IMR-90 (cell line): ENCODE results near the gene LAMA2. TPM values are rescaled to one million over a fixed set of nuclear protein-coding genes. Genes with fewer than 3 reads are reported as not detected.

ENCODE experiments used
- ATAC-seq: fragments of 200-7000 bp; cut with Tn5 transposase; 2 replicates; pipeline ENCODE4 v1.9.1; 2020; ENCODE audit warnings: low read depth, mild to moderate bottlenecking, moderate library complexity
- BruUV-seq: library from RNA; stranded (reverse); fragments of 400-500 nt; replicated peaks from 2 replicates; lab custom pipeline; 2021; lab: Mats Ljungman, UMichigan
- CTCF ChIA-PET: fragments of 300-600 bp; formaldehyde crosslinking; extraction: SDS; loops from one replicate; lab custom pipeline; 2021; ENCODE audit warnings: antibody characterized with exemption; lab: Yijun Ruan, JAX
- POLR2A ChIA-PET: fragments of 300-600 bp; sonication (Branson Sonifier 250); formaldehyde crosslinking; loops from one replicate; lab custom pipeline; 2022; ENCODE audit warnings: antibody characterized with exemption; ENCODE audit not compliant: unreplicated experiment; lab: Charles Lee
- DNase-seq: peaks from one replicate; pipeline ENCODE4 v3.0.0; 2013
- H2AFZ ChIP-seq: replicated peaks from 2 replicates; pipeline ENCODE3; 2013; ENCODE audit warnings: low read length, mild to moderate bottlenecking; ENCODE audit not compliant: poor library complexity
- H2AK5ac ChIP-seq: 2 replicates; pipeline ENCODE4 v1.6.1; 2013; ENCODE audit warnings: low read depth, low read length, inconsistent platforms
- H2AK9ac ChIP-seq: replicated peaks from 2 replicates; pipeline ENCODE3; 2013; ENCODE audit warnings: mild to moderate bottlenecking, low read depth, low read length, moderate library complexity; ENCODE audit not compliant: poor library complexity
- H2BK120ac ChIP-seq: 2 replicates; pipeline ENCODE4 v1.6.1; 2013; ENCODE audit warnings: low read depth, low read length, inconsistent platforms
- H2BK15ac ChIP-seq: 3 replicates; pipeline ENCODE4 v1.6.1; 2013; ENCODE audit warnings: low read depth, low read length, inconsistent platforms
- H2BK20ac ChIP-seq: 2 replicates; pipeline ENCODE4 v1.6.1; 2013; ENCODE audit warnings: low read depth, mild to moderate bottlenecking, inconsistent platforms, low read length, moderate library complexity
- H2BK5ac ChIP-seq: 2 replicates; pipeline ENCODE4 v1.6.1; 2013; ENCODE audit warnings: mild to moderate bottlenecking, low read depth, low read length, inconsistent platforms; ENCODE audit not compliant: poor library complexity, severe bottlenecking
- H3K14ac ChIP-seq: replicated peaks from 2 replicates; pipeline ENCODE4 v1.6.1; 2013; ENCODE audit warnings: low read depth, low read length, inconsistent platforms
- H3K18ac ChIP-seq: 2 replicates; pipeline ENCODE4 v1.6.1; 2013; ENCODE audit warnings: low read depth, low read length, control low read depth
- H3K23ac ChIP-seq: 2 replicates; pipeline ENCODE4 v1.6.1; 2013; ENCODE audit warnings: low read depth, low read length, inconsistent platforms
- H3K27ac ChIP-seq: 2 replicates; pipeline ENCODE4 v1.5.1; 2013; ENCODE audit warnings: mild to moderate bottlenecking, control low read depth, low read length; ENCODE audit not compliant: insufficient read depth
- H3K27me3 ChIP-seq: 2 replicates; pipeline ENCODE4 v1.6.1; 2013; ENCODE audit warnings: low read length; ENCODE audit not compliant: control insufficient read depth, insufficient read depth
- H3K36me3 ChIP-seq: 2 replicates; pipeline ENCODE4 v1.6.1; 2013; ENCODE audit warnings: low read length, mixed read lengths; ENCODE audit not compliant: control insufficient read depth, insufficient read depth
- H3K4ac ChIP-seq: 2 replicates; pipeline ENCODE4 v1.6.1; 2013; ENCODE audit warnings: low read depth, low read length, inconsistent platforms
- H3K4me1 ChIP-seq: 2 replicates; pipeline ENCODE4 v1.6.1; 2013; ENCODE audit warnings: low read length, mixed read lengths; ENCODE audit not compliant: control insufficient read depth, insufficient read depth
- H3K4me2 ChIP-seq: 2 replicates; pipeline ENCODE4 v1.6.1; 2013; ENCODE audit warnings: low read depth, mild to moderate bottlenecking, control low read depth, low read length, moderate library complexity
- H3K4me3 ChIP-seq: 2 replicates; pipeline ENCODE4 v1.5.1; 2013; ENCODE audit warnings: low read depth, mild to moderate bottlenecking, control low read depth, low read length, moderate library complexity; ENCODE audit not compliant: insufficient read depth
- H3K56ac ChIP-seq: 2 replicates; pipeline ENCODE4 v1.6.1; 2013; ENCODE audit warnings: low read length, inconsistent platforms; ENCODE audit not compliant: insufficient read depth; ENCODE audit errors: extremely low read depth
- H3K79me1 ChIP-seq, 2 experiments: 2 replicates each; pipeline ENCODE4 v1.6.1; 2013; ENCODE audit warnings: low read length in 2 of 2, inconsistent platforms in 1 of 2, low read depth in 1 of 2
- H3K9ac ChIP-seq: 2 replicates; pipeline ENCODE4 v1.6.1; 2013; ENCODE audit warnings: low read depth, low read length, control low read depth
- H3K9me1 ChIP-seq: 2 replicates; pipeline ENCODE4 v1.6.1; 2013; ENCODE audit warnings: low read length, inconsistent platforms; ENCODE audit not compliant: insufficient read depth
- H3K9me3 ChIP-seq: 2 replicates; pipeline ENCODE4 v1.6.1; 2013; ENCODE audit warnings: low read length; ENCODE audit not compliant: control insufficient read depth, insufficient read depth
- H4K20me1 ChIP-seq: 2 replicates; pipeline ENCODE4 v1.6.1; 2013; ENCODE audit warnings: low read length, inconsistent platforms; ENCODE audit not compliant: insufficient read depth
- H4K5ac ChIP-seq: 2 replicates; pipeline ENCODE4 v1.6.1; 2013; ENCODE audit warnings: mild to moderate bottlenecking, low read depth, low read length, control low read depth
- H4K8ac ChIP-seq, 2 experiments: 2 replicates each; pipeline ENCODE4 v1.6.1; 2013; ENCODE audit warnings: low read depth in 2 of 2, low read length in 2 of 2, control low read depth in 1 of 2, inconsistent platforms in 1 of 2
- H4K91ac ChIP-seq: 2 replicates; pipeline ENCODE4 v1.6.1; 2013; ENCODE audit warnings: low read depth, low read length, inconsistent platforms; ENCODE audit not compliant: insufficient read depth
- BHLHE40 ChIP-seq: fragments of 150-350 bp; IDR thresholded peaks from 2 replicates; pipeline ENCODE4 v1.6.1; 2016; ENCODE audit warnings: mild to moderate bottlenecking, low read depth, low read length
- CEBPB ChIP-seq: IDR thresholded peaks from 2 replicates; pipeline ENCODE4 v1.6.1; 2012; ENCODE audit warnings: low read depth, low read length, improper control_type of control experiment
- CHD1 ChIP-seq: IDR thresholded peaks from 2 replicates; pipeline ENCODE4 v1.6.1; 2012; ENCODE audit warnings: low read depth, low read length, improper control_type of control experiment
- FOS ChIP-seq: fragments of 150-350 bp; IDR thresholded peaks from 2 replicates; pipeline ENCODE4 v1.6.1; 2016; ENCODE audit warnings: low read depth, low read length
- MAFK ChIP-seq: IDR thresholded peaks from 2 replicates; pipeline ENCODE4 v1.6.1; 2012; ENCODE audit warnings: low read depth, low read length, improper control_type of control experiment
- MAZ ChIP-seq: IDR thresholded peaks from 2 replicates; pipeline ENCODE4 v1.6.1; 2012; ENCODE audit warnings: low read depth, mild to moderate bottlenecking, low read length, improper control_type of control experiment, moderate library complexity, borderline replicate concordance
- MXI1 ChIP-seq: IDR thresholded peaks from 2 replicates; pipeline ENCODE4 v1.6.1; 2012; ENCODE audit warnings: low read depth, mild to moderate bottlenecking, low read length, moderate library complexity, borderline replicate concordance
- NFE2L2 ChIP-seq: fragments of 150-350 bp; IDR thresholded peaks from 2 replicates; pipeline ENCODE4 v1.6.1; 2016; ENCODE audit warnings: low read depth, mild to moderate bottlenecking, low read length
- POLR2A ChIP-seq: IDR thresholded peaks from 2 replicates; pipeline ENCODE4 v1.6.1; 2012; ENCODE audit warnings: mild to moderate bottlenecking, low read depth, low read length
- RAD21 ChIP-seq: IDR thresholded peaks from 2 replicates; pipeline ENCODE4 v1.6.1; 2012; ENCODE audit warnings: low read length, improper control_type of control experiment
- RCOR1 ChIP-seq: IDR thresholded peaks from 2 replicates; pipeline ENCODE4 v1.6.1; 2012; ENCODE audit warnings: mild to moderate bottlenecking, low read length, improper control_type of control experiment; ENCODE audit not compliant: insufficient replicate concordance
- RFX5 ChIP-seq: IDR thresholded peaks from 2 replicates; pipeline ENCODE4 v1.8.0; 2012; ENCODE audit warnings: low read depth, mild to moderate bottlenecking, low read length, moderate library complexity
- SMC3 ChIP-seq: fragments of 150-350 bp; IDR thresholded peaks from 2 replicates; pipeline ENCODE4 v1.6.1; 2016; ENCODE audit warnings: low read depth, mild to moderate bottlenecking, antibody characterized with exemption, low read length, moderate library complexity
- WGBS, 2 experiments: methylation state at CpG; one replicate each; pipeline versions ENCODE4 v1.1.5 to v1.1.7; 2013; ENCODE audit warnings: missing lambda C conversion rate in 2 of 2; ENCODE audit not compliant: insufficient read length in 1 of 2; ENCODE audit errors: extremely low coverage in 2 of 2; 5-methylcytosine and 5-hydroxymethylcytosine counted together
- dilution Hi-C: fragments of 300-500 bp; cut with HindIII; formaldehyde crosslinking; loops from one replicate; pipeline ENCODE4 v1.14.3; 2018; ENCODE audit warnings: low sequenced_read_pairs; ENCODE audit not compliant: unreplicated experiment
- in situ Hi-C: fragments of 300-500 bp; cut with MboI; formaldehyde crosslinking; loops from 3 replicates; pipeline ENCODE4 v1.14.3; 2019; ENCODE audit warnings: low sequenced_read_pairs, inconsistent platforms, mixed read lengths
- intact Hi-C: fragments of 100-400 bp; cut with micrococcal nuclease; formaldehyde crosslinking; loops from 2 replicates; pipeline ENCODE4 v1.10.0; 2022
- polyA plus RNA-seq, 3 experiments: library from polyadenylated mRNA; depleted of rRNA; stranded (reverse); fragments of >200 nt; gene quantifications; 2 replicates each; pipeline ENCODE4 v1.2.3, GENCODE V29; 2012; ENCODE audit warnings: low replicate concordance in 1 of 3
- total RNA-seq: library from RNA; depleted of rRNA; stranded (reverse); fragments of >200 nt; gene quantifications from 2 replicates; pipeline ENCODE4 v1.2.3, GENCODE V29; 2012
- TF ChIP-seq, protein P1 (sequence below): fragments of 150-350 bp; IDR thresholded peaks from 2 replicates; pipeline ENCODE4 v1.6.1; 2016; ENCODE audit warnings: low read depth, mild to moderate bottlenecking, low read length, moderate library complexity, borderline replicate concordance
- TF ChIP-seq, protein P2 (sequence below): fragments of 150-350 bp; IDR thresholded peaks from 2 replicates; pipeline ENCODE4 v1.6.1; 2017; ENCODE audit warnings: mild to moderate bottlenecking, antibody characterized with exemption, low read length, low read depth
- TF ChIP-seq, protein P3 (sequence below): conservative IDR thresholded peaks from 2 replicates; pipeline ENCODE4 v1.5.1; 2012; ENCODE audit warnings: mild to moderate bottlenecking, low read depth, low read length, improper control_type of control experiment

Gene LAMA2
- total and polyA plus RNA-seq, 2 of the 4 experiments (the other 2 are of a cell fraction) = 9.9 to 13.3 TPM

DNA sequence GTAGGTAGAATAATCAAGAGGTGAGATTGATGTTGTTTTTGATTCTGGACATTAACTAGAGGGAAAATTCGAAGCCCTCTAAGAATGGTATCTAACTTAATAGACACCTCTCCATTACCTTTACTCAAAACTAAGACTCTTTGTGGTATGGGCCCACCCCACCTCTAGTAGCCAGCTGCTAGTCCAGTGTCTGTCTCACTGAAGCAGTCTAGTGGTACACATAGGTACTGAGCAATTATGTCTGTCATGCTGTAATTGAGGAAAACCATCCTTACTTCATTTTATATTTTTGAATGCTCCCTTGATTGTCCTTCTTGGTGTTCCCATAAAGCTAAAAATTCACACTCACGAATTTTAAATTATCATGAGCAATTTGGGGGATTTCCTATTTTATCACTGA is 536.4 kb downstream of the LAMA2 start:
- no peak overlapping the region for H2BK15ac ChIP-seq
- H3K9ac ChIP-seq = no peak overlapping the region
- no peaks in the 10 kb centered on the region for H4K20me1 ChIP-seq
- CTCF ChIA-PET = interaction anchor here (0.6 kb wide), 1 partner anchor 160 kb away, joined by 3 read pairs; no protein-coding TSS in a partner anchor
- H2AK9ac ChIP-seq = no peak overlapping the region
- ATAC-seq (no peak), DNase-seq (no peak)
- H4K5ac ChIP-seq = no peak overlapping the region
- no peaks in the 10 kb centered on the region for H3K9me1 ChIP-seq
- H4K91ac ChIP-seq = no peak overlapping the region
- TF ChIP-seq POLR2A (no peak), RFX5 (no peak), CHD1 (no peak), MXI1 (no peak), MAZ (no peak), RCOR1 (no peak), RAD21 (no peak), NFE2L2 (no peak), SMC3 (no peak), BHLHE40 (no peak), CEBPB (no peak), MAFK (no peak), FOS (no peak)
- TF ChIP-seq, protein P1, sequence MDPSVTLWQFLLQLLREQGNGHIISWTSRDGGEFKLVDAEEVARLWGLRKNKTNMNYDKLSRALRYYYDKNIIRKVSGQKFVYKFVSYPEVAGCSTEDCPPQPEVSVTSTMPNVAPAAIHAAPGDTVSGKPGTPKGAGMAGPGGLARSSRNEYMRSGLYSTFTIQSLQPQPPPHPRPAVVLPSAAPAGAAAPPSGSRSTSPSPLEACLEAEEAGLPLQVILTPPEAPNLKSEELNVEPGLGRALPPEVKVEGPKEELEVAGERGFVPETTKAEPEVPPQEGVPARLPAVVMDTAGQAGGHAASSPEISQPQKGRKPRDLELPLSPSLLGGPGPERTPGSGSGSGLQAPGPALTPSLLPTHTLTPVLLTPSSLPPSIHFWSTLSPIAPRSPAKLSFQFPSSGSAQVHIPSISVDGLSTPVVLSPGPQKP = no peak
- TF ChIP-seq, protein P2, sequence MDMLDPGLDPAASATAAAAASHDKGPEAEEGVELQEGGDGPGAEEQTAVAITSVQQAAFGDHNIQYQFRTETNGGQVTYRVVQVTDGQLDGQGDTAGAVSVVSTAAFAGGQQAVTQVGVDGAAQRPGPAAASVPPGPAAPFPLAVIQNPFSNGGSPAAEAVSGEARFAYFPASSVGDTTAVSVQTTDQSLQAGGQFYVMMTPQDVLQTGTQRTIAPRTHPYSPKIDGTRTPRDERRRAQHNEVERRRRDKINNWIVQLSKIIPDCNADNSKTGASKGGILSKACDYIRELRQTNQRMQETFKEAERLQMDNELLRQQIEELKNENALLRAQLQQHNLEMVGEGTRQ = no peak
- TF ChIP-seq, protein P3, sequence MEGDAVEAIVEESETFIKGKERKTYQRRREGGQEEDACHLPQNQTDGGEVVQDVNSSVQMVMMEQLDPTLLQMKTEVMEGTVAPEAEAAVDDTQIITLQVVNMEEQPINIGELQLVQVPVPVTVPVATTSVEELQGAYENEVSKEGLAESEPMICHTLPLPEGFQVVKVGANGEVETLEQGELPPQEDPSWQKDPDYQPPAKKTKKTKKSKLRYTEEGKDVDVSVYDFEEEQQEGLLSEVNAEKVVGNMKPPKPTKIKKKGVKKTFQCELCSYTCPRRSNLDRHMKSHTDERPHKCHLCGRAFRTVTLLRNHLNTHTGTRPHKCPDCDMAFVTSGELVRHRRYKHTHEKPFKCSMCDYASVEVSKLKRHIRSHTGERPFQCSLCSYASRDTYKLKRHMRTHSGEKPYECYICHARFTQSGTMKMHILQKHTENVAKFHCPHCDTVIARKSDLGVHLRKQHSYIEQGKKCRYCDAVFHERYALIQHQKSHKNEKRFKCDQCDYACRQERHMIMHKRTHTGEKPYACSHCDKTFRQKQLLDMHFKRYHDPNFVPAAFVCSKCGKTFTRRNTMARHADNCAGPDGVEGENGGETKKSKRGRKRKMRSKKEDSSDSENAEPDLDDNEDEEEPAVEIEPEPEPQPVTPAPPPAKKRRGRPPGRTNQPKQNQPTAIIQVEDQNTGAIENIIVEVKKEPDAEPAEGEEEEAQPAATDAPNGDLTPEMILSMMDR = no peak
- H3K4me3 ChIP-seq = no peak overlapping the region
- no peaks in the 10 kb centered on the region for H3K4me1 ChIP-seq
- no peak overlapping the region for H3K4me2 ChIP-seq
- dilution Hi-C loops (no loop called here), intact Hi-C loops (no loop called here), in situ Hi-C loops (no loop called here)
- no peak overlapping the region for H2BK20ac ChIP-seq
- H3K9me3 ChIP-seq = no peaks in the 10 kb centered on the region
- no peak overlapping the region for H3K27ac ChIP-seq
- no peak overlapping the region for H4K8ac ChIP-seq
- no peaks in the 10 kb centered on the region for H3K79me1 ChIP-seq
- no peak overlapping the region for H2AFZ ChIP-seq
- WGBS, 2 experiments = no CpG with 5 or more reads among the region's 2 CpGs
- no peak overlapping the region for H2AK5ac ChIP-seq
- no peak overlapping the region for H3K56ac ChIP-seq
- H2BK120ac ChIP-seq = no peak overlapping the region
- H3K36me3 ChIP-seq = no peaks in the 10 kb centered on the region
- no TSS peak for BruUV-seq
- no peaks in the 10 kb centered on the region for H3K27me3 ChIP-seq
- POLR2A ChIA-PET = no interaction called here
- no peak overlapping the region for H2BK5ac ChIP-seq
- H3K23ac ChIP-seq = no peak overlapping the region
- H3K14ac ChIP-seq = no peak overlapping the region
- H3K4ac ChIP-seq = no peak overlapping the region
- no peak overlapping the region for H3K18ac ChIP-seq
